SIG-M5 treated with dmso at 0.1 percent for 504 hours (cell line): ENCODE results near the gene RTN4.

Experiments
- DNase-seq: peaks from one replicate; lab custom pipeline; 2025; ENCODE audit not compliant: unreplicated experiment; lab: John Stamatoyannopoulos, UW

RTN4 gene

DNA sequence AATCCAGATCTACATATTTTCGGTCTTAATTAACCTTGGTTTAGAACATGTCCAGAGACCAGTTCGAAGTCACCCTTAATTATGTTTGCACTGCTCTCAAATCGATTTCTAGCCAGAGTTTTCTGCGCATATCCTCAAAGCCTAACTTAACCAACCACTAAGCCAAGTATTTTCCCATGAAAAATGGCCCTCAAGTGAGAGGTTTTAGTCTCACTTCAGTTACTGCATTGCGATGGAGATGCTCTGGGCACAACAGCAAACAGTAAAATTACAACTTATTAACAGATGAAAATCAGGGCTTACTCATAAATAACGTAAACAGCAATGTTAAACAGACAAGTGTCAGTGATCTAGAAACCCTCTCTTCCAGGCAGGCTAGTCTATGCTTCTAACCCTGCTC is 4.5 kb downstream of the RTN4 start:
- DNase-seq: no peak

DNA sequence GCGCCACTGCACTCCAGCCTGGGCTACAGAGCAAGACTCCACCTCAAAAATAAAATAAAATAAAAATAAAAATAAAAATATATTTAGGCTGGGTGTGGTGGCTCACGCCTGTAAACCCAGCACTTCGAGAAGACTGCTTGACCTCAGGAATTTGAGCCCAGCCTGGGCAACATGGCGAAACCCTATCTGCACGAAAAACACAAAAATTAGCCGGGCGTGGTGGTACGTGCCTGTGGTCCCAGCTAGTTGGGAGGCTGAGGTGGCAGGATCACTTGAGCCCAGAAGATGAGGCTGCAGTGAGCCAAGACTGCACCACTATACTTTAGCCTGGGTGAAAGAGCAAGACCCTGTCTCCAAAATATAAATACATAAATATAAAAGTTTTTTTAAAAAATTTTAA is 6.4 kb downstream of the RTN4 start:
- DNase-seq: no peak

DNA sequence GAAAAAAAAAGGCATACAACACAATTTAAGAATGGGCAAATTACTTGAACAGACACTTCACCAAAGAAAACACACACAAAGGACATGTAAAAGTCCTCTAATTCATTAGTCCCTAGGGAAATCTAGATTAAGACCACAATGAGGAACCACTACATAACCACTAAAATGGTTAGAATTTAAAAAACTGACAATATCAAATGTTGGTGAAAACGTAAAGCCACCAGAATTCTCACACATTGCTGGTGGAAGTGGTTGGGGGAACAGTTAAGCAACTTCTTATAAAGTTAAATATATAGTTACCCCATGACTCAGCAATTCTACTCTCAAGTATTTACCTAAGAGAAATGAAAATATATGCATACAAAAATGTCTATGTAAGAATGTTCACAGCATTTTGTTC is 11.8 kb downstream of the RTN4 start:
- peak; percentile 65 for DNase-seq

DNA sequence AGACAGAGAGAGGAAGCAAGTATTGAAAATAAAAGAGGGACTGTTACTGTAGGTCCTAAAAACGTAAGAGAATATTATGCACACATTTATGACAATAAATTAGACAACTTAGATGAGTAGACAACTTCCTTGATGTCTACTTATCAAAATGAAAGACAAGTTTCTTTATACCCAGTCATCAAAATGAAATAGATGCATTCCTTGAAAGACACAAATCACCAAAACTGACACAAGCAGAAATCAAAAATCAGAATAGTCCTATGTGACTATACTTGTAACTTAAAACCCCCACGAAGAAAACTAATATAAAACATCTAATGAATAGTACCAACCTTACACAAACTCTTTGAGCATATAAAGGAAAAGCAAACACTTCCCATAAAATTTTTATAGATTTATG is 14.5 kb downstream of the RTN4 start:
- DNase-seq: no peak

DNA sequence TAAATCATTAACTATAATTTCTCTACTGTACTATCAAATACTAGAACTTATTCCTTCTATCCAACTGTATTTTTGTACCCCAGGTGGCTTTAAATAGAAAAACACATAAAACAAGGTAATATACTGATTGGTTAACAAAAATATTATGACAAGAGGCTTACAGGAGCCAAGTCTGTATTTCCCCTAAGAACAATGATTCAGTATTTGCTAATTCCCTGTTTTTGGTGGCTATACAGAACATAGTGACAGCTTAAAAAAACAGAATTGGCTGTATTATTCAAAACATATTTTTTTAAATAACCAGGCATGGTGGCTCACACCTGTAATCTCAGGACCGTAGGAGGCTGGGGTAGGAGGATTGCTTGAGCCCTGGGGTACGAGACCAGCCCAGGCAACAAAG is 16.3 kb downstream of the RTN4 start:
- no peak for DNase-seq

DNA sequence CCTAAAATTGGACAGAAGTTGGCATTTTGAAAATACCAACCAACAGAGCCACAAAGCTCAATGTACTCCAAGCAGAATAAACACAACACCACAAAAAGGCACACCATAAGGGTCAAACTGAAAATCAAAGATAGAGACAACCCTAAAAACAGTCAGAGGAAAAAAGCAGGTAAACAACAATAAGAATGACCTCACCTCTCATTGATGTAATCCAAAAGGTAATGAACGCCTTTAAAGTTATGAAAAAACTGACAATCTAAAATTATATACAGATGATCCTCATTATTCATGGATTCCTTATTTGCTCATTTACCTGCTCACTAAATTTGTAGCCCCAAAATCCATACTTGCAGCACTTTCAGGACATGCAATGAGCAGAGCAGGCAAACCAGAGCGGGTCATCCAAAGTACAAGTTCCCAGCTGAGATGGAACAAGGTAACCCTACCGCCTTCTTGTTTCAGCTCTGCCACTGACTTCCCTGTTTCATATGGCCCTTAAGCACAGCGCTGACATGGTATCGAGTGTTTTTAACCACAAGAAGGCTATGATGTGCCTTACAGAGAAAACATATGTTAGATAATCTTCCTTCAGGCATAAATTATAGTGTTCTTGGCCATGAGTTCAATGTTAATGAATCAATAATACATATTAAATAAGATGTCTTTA is 17.0 kb downstream of the RTN4 start:
- DNase-seq: peak; percentile 87

DNA sequence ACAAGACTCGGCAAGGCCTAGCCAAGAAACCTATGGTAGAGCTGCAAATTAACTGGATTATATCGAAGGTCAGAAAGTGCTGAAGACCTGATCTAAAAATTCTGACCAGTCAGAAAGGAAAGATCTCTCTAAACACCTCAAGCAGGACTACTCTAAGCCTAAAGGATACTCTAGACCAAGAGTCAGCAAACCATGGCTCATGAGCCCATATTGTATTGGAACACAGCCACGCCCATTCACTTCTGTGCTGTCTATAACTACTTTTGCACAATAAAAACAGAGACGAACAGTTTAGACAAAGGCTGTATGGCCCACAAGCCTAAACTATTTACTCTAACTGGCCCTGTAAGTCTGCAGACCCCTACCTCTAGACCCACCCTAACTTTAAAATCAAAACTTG is 18.7 kb downstream of the RTN4 start:
- DNase-seq: no peak

DNA sequence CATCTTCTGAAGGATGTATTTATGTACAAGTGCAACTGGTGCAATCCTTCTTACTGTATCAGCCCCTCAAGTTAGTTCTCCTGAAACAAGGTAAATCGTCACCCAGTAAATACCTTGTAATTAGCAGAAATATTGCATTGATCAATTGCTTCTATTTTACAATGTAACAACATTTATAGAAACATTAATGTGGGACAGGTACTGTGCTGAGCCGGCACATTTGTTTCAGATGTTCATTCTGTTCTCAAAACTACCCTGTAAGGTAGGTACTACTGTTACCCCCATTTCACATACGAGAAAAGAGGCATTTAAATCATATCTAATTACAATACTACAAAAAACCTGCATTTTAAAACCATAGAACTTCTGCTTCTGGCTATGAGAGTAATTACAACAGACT is 19.5 kb downstream of the RTN4 start:
- DNase-seq: no peak

DNA sequence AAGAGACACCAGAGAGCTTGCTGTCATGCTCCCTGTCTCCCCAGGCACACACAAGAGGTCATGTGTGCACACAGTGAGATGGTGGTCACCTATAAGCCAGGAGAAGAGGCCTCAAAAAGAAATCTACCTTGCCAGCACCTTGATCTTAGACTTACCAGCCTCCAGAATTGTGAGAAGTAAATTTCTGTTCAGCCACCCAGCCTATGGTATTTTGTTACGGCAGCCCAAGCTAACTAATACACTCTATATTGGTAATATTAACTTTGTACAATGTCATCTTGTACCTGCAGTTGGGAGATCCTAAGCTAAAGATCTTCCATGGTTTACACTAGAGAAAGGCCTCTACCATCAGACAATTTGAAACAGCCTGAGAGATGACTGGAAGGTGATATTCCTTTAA is 21.2 kb downstream of the RTN4 start:
- DNase-seq: no peak

DNA sequence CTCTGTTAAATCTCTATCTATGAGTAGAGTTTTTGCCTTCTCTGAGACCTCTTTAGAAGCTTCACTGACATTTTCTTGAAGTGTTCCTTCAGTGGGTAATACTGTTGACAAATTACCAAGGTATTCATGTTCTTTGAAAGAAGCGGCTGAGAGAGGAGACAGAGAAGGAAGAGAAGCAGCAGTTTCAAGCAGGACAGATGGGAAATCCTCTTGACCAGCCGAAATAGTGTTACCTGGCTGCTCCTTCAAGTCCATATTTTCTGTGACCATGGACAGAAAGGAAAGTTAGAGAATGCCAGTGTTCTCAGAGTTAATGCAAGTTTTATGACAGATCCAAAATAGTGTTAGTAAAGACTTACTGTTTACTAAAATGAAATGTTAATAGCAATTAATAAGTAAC is 23.0 kb downstream of the RTN4 start:
- DNase-seq: no peak

DNA sequence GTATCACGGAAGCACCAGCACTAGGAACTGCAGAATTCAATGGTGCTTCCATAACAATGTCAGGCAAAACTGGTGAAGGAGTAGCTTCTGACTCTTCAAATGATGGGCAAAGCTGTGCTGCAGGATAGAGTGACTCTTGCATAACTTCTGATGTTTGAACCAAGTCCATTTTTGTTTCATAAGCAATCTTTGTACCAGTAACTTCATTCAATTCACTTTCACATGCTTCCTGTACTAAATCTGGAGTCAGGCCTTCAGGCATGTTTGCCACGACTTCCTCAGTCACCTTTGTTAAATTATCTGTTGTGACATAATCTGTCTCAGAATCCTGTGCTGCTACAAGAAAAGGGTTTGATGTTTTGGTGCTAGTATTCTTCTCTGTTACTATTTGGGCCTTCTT is 24.0 kb downstream of the RTN4 start:
- DNase-seq: peak; percentile 85

DNA sequence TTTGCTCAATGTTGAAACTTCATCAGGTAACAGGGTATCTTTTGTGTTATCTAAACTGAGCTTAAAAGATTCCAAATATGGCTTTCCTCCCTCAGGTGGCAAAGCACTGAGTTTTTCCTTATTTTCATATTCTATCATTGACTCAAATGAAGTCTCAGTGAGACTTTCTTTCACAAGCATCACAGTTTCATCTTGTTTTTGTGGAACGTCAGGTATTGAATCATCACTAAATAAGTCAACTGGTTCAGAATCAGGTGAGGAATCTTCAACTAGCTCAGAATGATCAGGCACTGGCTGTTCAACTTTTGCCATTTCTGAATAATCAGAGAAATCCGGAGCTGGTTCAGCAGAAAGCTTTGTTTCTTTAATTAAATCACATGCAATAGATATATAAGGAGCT is 24.6 kb downstream of the RTN4 start:
- DNase-seq: no peak

DNA sequence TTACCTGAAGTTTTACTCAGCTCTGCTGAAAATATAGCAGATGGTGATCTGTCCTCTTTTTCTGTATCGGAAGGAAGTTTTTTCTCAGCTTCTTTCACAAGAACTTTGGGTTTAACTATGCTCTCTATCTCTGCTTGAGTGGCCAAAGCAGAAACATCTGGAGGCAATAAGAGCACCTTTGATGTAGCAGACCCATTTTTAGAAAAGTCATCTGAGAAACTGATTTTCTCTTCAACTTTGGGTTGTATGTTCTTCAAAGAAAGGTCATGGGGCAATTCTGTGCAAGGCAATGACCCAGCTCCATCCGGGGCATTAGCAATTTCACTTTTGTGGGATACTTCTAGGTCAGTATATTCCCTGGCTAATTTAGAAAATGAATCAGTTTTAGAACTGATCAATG is 25.2 kb downstream of the RTN4 start:
- no peak for DNase-seq

DNA sequence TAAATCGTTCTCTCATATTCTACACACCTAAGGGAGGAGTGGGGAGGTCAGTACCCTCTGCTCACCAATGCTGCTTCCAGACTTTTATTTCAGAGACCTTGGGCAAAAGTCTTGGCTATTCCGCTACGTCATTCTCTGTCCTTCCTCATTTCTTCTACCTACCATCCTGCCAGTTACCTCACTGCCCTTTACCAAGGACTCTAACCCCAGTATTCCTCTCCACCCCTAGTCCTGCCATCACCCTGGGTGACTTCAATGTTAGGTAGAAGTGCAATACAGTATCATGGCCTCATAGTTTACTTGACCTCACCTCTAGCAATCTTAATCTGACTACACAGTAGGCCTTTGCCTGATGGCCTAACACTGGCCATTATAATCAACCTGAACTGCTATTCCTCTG is 27.8 kb downstream of the RTN4 start:
- DNase-seq: no peak

DNA sequence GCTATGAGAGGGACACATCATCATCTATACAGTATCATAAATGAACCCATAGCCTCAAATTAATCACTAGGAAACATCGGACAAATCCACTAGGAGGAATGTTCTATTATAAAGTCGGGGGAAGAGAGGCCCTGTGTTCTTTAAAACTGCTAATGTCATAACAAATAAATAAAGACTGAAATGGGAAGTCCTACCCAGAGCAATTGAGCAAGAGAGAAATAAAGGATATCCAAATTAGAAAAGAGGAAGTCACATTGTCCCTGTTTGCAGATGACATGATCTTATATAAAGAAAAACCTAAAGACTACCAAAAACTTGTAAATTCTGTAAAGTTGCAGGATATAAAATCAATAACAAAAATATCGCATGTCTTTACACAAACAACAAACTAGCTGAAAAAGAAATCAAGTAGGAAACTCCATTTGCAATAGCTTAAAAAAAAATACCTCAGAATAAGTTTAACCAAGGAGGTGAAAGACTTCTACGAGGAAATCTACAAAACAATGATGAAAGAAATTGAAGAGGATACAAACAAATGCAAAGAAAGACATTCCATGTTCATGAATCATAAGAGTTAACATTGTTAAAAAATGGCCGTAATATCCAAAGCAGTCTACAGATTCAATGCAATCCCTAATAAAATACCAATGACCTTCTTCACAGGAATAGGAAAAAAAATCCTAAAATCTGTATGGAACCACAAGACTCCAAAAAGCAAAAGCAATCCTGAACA is 30.6 kb downstream of the RTN4 start:
- DNase-seq: peak; percentile 90

DNA sequence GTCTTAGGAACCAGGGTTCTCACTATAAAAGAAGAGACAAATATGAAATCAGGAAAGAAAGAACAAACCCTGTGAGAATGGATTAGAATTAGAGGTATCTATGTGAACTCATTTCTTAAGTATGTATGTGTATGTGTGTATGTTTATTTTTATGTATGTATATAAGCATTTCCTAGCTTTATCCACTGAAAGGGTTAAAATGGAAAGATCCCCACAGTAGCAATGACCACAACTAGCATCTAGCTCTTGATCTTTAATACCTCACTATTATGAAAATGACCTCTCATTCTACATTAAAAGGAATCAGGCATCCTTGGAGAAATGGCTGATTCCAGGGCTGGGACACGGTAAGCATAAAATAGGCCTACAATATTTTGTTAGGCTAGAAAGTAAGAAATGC is 31.6 kb downstream of the RTN4 start:
- DNase-seq: no peak

DNA sequence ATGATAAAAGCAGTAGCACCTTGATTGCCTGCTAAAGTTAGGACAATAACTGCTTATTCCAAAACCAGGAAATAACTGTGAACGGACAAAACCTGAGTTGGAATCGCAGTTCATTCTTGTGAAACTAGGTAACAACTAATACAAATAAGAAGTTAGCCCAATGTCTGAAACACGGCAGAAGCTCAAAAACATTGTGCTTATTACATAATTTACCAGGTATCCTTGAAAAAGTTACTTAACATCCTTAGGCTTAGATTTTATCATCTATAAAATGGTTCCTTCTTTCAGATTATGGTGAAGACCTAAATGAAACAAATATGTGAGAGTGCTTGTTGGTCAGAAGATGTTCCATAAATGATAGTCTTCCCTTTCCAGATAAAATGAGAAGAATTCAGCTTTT is 32.4 kb downstream of the RTN4 start:
- no peak for DNase-seq

DNA sequence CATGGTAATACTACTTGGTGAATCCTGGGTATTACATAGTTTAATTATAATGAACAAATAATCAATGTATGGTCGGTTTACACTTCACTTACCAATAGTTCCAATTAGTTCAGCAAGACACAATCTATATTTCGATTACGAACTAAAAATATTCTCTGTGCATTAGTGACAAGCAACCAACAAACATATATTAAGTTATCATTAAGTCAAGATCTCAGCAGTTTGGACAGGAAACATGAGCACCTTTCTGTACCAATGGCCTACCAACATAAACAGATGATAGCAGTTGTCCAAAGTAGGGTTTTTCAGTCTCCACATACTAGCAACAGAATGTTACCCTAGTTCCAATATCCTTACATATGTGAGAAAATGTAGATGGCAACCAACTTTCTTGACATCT is 32.8 kb downstream of the RTN4 start:
- no peak for DNase-seq

DNA sequence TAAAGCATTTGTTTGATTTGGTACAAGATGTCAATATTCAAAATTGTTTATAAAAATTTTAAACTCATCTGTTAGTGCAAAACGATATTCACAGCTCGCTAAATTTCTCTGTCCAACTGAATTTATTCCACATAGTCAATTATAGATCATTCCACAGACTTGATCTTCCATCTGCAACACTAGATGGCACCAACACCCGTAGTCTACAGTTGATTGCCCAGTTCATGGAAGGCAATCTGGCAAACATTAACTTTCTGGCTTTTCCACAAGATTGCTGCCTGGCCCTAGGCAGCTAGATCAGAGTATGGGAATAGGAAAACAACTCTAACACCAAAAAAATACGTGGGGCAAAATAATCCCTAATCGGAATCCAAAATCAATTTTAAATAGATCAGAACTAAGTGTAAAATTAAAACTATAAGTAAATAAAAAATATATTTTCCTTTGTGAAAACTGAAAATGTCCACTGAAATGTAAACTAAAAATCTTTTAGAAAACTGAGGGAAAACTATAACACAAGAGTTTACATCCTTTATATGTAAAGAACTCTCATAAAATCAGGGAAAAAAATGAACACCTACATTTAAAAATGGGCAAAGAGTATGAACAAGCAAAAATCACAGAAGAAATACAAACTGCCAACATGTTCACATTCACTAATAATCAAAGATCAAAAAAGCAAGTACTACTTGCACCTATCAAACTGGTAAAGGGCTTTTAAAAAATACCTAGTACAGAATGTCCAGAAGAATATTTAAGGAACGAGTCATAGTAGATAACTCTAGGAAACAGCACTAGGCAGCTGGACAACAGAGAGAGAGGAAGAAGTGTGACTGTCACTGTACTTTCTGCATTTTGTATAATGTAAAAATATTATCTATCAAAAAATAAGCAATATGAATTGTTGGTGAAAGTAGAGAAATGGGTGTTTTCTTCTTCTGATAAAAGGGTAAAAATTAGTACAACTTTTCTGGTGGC is 35.0 kb downstream of the RTN4 start:
- DNase-seq: peak; percentile 60

DNA sequence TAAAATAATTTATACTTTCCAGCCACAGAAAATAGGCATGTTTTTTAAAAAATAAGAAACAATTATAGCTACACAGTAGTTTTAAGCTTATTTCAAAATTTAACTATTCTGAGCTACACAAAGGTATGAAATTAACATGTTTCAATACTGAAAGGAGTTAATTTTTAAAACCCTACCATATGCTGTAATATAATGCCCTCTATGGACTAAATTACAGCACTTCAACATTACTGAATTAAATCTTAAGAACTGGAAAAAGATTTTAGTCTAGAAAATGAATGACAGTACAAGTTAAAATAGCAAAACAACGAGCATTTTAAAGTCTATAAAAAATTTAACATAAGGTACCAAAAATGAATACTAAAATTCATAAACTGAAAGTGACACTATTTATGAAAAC is 36.3 kb downstream of the RTN4 start:
- no peak for DNase-seq

DNA sequence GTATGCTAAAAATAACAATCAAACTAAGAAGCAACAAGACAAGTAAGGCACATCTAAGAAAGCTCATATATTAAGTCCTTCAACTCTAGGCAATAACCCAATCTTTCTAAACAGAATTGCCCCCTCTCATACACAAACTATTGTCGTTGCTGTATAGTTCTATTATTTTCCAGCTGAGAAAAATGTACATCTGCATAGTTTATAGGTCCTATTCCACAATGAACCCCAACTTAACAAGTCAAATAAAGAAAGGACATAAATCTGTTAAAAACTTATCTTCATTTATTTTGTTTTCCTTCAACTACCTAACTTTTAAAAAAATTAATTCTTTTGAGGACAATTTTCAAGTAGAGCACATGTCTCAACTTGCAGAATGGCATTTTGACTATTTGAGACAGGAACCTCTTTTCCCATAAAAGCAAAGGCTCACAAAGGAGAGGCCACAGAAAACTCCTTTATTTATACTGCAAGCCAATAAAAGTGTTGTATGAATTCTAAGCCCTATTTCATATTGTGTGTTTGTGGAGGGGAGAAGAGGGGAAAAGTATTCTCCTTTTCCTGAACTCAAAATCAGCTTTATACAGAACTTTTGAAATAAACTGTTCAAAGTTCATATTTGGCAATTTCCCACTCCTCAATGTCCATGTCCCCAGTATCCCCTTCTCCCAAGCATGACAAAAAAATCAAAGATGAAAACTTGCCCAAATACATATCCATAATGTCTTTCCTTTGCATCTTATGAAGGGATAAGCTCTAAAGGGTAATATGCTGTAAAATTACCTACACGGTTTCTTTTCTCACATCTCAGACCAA is 37.4 kb downstream of the RTN4 start:
- no peak for DNase-seq
